Measurements from ENCODE around the gene THSD7A.

GRCh38 chr7:11742496-11742895 is 89.5 kb downstream of the THSD7A start:
- TF ChIP-seq CTCF (IDR thresholded peaks at IDR 0.05) (no peak), POLR2A (IDR thresholded peaks at IDR 0.05) (no peak)

Measured in lower leg skin (tissue), 3 donors.